Amygdala (tissue), 56 donors: ENCODE results near the gene CDKN3.
A peak's percentile ranks its signal among the peaks of the same experiment; 100 is the strongest.

ENCODE experiments used
- DNase-seq, 56 donors: peaks; one replicate each; lab custom pipeline; 2025; lab: John Stamatoyannopoulos, UW

The CDKN3 gene, protein sequence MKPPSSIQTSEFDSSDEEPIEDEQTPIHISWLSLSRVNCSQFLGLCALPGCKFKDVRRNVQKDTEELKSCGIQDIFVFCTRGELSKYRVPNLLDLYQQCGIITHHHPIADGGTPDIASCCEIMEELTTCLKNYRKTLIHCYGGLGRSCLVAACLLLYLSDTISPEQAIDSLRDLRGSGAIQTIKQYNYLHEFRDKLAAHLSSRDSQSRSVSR

GRCh38 chr14:54396493-54397335, at the start of gene CDKN3:
TSS of gene CDKN3 (plus strand) at chr14:54397007. CDS start at chr14:54397069, 62 bp downstream.
- DNase-seq: peak; percentile 58 to 99 (median 94)

DNA sequence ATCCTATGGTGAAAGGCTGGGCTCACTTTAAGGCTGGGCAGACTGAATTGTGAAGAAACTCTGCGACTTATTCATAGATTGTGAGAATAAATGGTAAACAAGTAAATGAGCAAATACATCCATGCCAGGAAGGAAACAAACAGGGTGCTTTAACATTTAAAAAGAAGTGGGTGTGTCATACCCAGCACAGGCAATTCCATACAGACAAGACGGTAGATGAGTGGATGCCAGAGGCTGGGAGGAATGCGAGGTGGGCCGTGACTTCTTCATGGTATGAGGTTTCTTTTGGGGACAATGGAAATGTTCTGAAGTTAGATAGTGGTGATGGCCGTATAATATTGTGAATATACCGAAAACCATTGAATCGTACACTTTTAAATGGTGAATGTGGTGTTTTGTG, 49.8 kb upstream of the CDKN3 start:
- no peak for DNase-seq

DNA sequence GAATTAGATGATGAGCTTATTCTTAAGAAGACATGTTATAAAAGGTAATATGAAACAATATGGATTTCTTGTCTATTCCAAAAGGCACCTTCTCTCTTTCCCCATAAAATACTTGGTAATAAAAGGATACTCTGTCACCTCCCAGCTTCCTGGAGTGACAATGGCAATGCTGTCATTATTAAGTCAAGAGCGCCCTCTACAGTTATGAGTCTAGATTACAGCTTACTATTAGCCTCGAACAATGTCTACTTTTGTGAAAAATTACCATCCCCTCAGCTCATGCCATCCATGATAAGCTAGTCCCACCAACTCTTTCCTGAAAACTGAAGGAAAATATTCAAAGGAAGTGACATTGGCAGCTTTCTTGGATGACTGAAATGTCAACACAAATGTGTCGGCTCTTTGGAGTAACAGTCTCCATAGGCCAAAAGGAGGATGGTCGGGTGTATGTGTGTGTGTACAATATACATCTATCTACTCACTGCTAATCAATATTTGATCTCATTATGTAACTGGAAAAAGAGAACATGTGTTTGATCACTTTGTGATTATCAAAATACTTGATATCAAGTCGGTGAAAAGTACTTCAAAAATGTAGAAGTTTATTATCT, 48.7 kb upstream of the CDKN3 start:
- DNase-seq: peak in 5 of 56 donors; percentile 7 to 90 (median 17)

DNA sequence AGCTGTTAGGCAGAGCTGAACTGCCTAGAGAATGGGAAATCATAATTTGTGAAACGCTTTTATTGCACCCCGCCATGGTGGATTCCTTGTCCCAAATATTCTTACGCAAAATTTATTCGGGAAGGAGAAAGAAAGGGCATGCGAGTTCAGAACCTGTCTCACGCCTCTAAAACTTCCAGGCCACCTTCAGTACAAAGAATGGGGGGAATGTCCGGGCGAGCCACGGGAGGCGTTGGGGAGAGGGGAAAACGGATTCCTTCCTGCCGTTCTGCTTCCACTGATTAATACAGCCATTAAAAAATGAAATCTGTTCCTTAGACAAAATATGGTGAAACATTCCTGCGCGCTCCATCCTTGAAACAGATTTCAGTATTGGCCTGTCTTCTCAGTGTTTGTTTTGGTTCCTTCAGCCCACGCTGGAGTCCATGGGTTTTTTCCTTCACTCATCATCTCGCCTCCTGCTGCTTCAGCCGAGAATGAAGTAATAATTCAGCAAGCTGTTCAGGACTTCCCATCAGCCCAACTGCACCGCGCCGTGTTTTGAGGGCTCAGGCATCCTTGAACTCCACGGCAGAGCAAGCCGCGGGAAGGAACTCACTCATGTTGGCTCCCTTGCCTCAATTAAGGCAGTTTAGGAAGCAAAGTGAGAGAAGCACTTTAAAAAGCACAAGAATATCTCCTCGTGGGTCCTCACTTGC, 47.7 kb upstream of the CDKN3 start:
- peak in 8 of 56 donors; percentile 2 to 39 (median 15) for DNase-seq

GRCh38 chr14:54349713-54350112, 47.1 kb upstream of the CDKN3 start:
- no peak for DNase-seq

- DNase-seq: no peak
Observed at GRCh38 chr14:54350203-54350602, 46.6 kb upstream of the CDKN3 start.

DNA sequence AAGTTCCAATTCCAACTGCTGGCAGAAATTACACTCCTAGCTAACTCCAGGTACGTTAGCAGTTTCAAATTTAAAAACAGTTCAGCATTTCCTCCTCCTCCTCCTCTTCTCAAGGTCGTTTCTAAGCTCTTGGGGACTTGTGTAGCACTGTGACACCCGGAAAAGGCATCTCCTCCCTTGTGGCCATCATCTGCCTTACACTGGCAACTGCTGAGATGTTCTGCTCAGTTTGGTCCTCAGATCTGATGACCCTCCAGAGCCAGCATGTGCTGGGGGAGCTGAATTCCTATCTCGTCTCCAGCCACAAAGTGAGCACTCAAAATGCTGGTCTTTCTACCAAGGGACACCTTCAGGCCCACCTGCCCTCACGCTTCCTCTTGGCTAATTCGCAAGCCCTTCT, 43.5 kb upstream of the CDKN3 start:
- no peak for DNase-seq

- DNase-seq: no peak
Observed at GRCh38 chr14:54353694-54354093, 43.1 kb upstream of the CDKN3 start.

DNA sequence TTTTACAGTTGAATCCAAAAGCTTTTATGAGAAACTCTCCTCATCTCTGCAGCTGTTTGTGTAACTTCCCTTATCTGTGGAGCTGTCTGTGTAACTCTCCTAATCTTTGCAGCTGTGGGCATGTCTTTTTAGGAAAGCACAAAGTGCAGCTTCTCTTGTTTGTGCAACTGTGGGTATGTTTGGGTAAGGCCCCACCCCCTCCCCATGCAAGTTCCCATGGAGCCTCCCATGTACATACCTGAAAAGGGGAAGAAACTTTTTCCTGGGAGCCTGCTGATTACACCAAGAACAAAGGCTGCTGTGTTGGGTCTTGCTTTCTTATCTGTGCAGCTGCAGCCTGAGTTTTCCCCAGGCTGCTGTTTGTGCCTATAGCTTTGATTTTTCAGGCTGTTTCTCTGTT, 42.7 kb upstream of the CDKN3 start:
- DNase-seq: no peak

DNA sequence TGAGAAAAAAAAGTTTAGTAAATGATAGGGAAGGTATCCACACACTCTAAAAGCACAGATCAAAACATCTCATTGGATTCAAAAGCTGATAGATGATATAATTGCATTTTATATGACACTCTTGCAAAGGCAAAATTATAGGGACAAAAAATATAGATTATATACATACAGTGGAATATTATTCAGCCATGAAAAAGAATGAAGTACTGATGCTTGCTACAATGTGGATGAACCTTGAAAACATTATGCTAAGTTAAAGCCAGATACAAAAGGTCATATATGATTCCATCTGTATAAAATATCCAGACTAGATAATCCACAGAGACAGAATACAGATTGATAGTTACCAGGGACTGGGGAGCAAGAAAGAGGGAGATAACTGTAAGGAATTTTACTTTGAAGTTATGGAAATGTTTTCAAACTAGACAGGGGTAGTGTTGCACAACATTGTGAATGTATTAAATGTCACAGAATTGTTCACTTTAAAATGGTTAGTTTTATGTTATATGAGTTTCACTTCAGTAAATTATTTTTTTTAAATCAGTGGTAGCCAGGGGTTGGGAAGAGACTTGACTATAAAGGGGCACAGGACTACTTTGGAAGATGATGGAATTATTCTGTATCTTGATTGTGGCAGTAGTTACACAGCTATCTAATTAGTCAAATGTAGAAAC, 41.7 kb upstream of the CDKN3 start:
- DNase-seq: no peak

GRCh38 chr14:54355698-54356097, 41.1 kb upstream of the CDKN3 start:
- no peak for DNase-seq

GRCh38 chr14:54356172-54356571, 40.6 kb upstream of the CDKN3 start:
- DNase-seq: no peak

DNA sequence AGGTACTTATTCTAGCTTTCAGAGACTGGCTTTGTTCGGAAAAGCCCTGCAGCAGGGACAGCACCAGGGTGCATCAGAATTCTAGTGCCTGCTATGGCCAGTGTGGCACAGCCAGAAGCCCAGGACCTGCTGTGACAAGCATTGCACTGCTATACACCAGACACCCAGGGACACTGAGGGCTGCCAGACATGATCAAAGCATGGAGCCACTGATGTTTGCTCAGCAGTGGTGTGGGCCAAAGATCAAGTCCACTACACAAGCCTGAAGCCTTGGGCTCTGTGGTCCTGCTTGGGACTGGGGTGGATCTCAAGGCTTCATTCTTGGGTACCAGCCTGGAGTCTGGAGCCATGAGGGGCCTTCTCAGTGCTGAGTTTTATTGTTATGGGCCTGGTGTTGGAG, 36.1 kb upstream of the CDKN3 start:
- DNase-seq: no peak

DNA sequence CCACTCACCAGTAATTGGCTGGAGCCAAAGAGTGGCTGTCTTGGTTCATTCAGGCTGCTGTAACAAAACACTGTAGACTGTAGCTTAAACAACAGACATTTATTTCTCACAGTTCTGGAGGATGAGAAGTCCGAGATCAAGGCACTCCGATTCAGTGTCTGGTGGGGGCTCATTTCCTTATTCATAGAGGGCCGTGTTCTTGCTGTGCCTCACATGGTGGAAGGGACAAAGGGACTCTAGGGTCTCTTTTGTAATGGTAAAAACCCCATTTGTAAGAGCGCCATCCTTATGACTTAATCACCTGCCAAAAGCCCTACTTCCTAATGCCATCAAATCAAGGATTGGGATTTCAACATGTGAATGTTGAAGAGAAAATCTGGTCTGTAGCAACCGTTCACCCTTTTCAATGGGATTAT, 34.7 kb upstream of the CDKN3 start:
- no peak for DNase-seq

DNA sequence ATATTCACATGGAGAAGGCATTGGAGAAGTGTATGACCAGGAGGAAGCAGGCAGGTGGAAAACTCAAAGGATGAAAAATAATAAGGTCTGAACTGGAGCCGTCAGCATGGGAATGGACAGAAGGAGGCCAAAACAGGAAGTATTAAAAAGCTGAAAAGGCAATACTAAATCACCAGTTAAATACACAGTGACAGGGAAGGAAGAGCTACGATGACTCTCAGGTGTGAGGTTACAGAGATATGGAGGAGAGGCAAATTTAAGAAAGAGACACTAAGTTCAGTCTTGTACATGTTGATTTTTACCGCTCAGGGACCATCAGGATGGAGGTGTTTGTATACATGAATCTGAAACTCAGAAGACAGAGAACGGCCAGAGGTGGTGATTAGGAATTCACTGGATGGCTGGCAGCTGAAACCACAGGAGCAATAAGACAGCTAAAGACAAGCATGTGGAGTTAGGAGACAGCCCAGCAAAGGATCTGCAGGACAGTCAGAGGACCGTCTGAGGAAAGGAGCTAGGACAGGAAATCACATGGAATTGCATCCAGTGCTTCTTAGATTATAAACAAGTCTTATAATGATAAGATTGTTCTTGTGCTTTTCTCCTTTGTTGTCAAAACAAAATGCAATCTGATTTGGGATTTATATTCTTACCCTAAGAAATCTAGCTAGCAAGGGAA, 33.9 kb upstream of the CDKN3 start:
- DNase-seq: no peak

- peak in 1 of 56 donors; percentile 30 for DNase-seq
Observed at GRCh38 chr14:54364555-54365415, 32.0 kb upstream of the CDKN3 start.

DNA sequence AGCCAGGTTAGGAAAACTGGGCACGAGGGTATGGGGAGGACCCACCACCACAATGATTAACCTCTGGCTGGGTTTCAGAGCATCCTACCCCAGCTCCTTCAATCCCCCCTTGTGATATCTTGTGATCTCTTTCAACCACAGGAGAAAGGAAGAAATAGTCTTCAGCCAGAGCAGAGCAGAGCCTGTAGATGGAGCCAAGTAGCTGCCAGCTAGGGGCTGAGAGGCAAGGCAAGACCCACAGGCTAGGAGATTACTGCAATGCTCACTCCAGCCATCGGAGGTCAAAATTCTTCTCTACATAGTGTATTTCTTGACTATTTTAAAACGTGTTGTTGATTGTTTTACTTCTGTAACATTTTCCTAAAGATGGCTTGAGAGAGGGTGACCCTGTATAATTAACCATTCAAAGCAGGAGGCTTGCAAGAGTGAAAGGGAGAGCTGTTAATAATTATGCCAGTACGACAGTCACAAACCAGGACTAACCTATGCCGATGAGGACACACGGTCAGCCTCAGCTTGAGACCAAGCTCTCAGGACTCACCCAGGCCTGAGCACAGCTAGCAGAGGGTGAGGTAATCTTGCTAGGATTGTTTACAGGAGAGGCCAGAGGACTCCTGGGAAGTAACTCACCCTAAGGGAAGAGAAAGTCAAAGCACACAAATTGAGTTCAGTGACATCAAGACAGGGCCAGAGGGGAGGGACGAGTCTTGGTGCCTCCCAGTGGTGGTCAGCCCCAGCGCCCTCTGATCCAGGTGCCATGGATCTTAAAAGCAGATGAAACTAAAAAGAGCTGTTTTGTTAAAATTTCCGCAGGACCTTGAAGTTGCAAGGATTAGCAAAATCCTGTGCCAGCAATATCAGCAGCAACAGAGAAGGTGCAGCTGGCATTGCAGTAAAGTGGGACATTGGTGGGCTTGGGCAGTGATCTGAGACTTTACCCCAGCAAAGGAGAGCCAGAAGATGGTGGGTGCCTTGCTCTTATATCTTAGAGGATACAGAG, 29.8 kb upstream of the CDKN3 start:
- peak in 34 of 56 donors; percentile 2 to 70 (median 28) for DNase-seq

- DNase-seq: no peak
Observed at GRCh38 chr14:54368291-54368690, 28.5 kb upstream of the CDKN3 start.
